GM12878 (cell line): Measurements from ENCODE around the gene SAMD15.

Experiments
- FOXK2 ChIP-seq: fragments of 450-650 bp; IDR thresholded peaks from 2 replicates; pipeline ENCODE4 v1.6.1; 2017; ENCODE audit warnings: mild to moderate bottlenecking, moderate library complexity
- GABPA ChIP-seq: IDR thresholded peaks from 2 replicates; pipeline ENCODE4 v1.6.1; 2014; ENCODE audit warnings: antibody characterized with exemption, low read depth, mild to moderate bottlenecking, inconsistent platforms
- GATAD2B ChIP-seq: fragments of 450-650 bp; conservative IDR thresholded peaks from 2 replicates; pipeline ENCODE4 v1.6.1; 2017; ENCODE audit warnings: low read depth, mild to moderate bottlenecking, moderate library complexity
- KDM1A ChIP-seq: fragments of 200-600 bp; sonication (generic); IDR thresholded peaks from 2 replicates; pipeline ENCODE4 v1.6.1; 2016; ENCODE audit warnings: borderline replicate concordance
- NFIC ChIP-seq: IDR thresholded peaks from 2 replicates; pipeline ENCODE4 v1.6.1; 2012; ENCODE audit warnings: low read depth, mild to moderate bottlenecking, inconsistent platforms, low read length, moderate library complexity
- POLR2A ChIP-seq: IDR thresholded peaks from 2 replicates; pipeline ENCODE4 v1.6.1; 2011; ENCODE audit warnings: low read depth, mild to moderate bottlenecking, low read length
- POLR2AphosphoS5 ChIP-seq: IDR thresholded peaks from 2 replicates; pipeline ENCODE4 v1.6.1; 2011; ENCODE audit warnings: mild to moderate bottlenecking, low read length, inconsistent platforms
- SIN3A ChIP-seq: IDR thresholded peaks from 2 replicates; pipeline ENCODE4 v1.6.1; 2012; ENCODE audit warnings: low read depth, low read length, improper control_type of control experiment
- ZNF274 ChIP-seq: IDR thresholded peaks from one replicate; pipeline ENCODE4 v1.8.0; 2011; ENCODE audit not compliant: insufficient read length, insufficient read depth
- TF ChIP-seq, protein P1 (sequence below), 3 experiments: IDR thresholded peaks in 2 of 3; conservative IDR thresholded peaks in 1 of 3; 2 replicates each; pipeline ENCODE4 v1.5.1; 2011; ENCODE audit warnings: low read depth in 3 of 3, low read length in 3 of 3, mild to moderate bottlenecking in 3 of 3, control low read depth in 2 of 3, moderate library complexity in 2 of 3, inconsistent platforms in 1 of 3, mixed read lengths in 1 of 3; ENCODE audit not compliant: control insufficient read depth in 2 of 3, insufficient read depth in 1 of 3; ENCODE audit errors: extremely low read depth in 1 of 3
- TF ChIP-seq, protein P2 (sequence below): fragments of 450-650 bp; IDR thresholded peaks from 2 replicates; pipeline ENCODE4 v1.6.1; 2016; ENCODE audit warnings: mild to moderate bottlenecking
- TF ChIP-seq, protein P3 (sequence below): IDR thresholded peaks from 2 replicates; pipeline ENCODE4 v1.6.1; 2012; ENCODE audit warnings: low read depth, low read length, improper control_type of control experiment
- TF ChIP-seq, protein P4 (sequence below): fragments of 450-650 bp; formaldehyde crosslinking; IDR thresholded peaks from 2 replicates; pipeline ENCODE4 v1.4.0; 2022; ENCODE audit warnings: mild to moderate bottlenecking, moderate library complexity

DNA sequence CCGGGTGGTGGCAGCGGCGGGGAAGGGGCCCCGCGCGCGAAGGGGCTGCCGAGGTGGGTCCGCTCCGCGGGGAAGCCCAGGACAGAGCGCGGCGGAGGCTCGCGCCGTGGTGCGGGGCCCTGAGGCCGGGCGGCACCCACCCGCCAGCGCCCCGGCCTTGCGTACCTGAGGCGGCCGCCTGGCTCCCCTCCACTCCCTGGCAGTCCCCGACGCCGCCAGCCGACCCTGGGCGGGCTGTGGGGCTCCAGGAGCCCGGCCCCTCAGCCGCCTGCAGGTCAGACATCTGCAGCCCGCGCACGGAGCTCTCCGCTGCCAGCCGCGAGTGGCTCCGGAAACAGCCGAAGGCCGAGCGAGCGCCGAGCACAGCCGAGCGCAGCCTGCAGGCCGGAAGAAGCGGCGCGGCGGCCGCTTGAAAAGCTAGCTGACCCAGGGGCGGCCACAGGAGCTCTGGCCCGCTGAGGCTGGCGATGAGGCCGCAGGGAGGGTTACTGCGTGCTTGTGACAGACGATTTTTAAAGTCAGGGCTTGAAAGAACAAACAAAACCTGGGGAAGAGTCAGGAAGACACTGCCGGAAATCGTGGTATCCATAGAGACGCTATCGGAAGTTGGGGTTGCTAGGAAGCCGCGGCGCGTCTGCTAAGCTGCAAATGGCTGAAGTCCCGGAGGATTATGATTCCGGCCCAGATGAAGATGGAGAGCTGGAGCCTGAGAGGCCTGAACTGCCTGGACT, at the start of gene SAMD15, which contains the start of gene TMED8:
- TF ChIP-seq POLR2A (peak; percentile 75), NFIC (no peak), POLR2AphosphoS5 (no peak), FOXK2 (no peak), GABPA (peak; percentile 89), KDM1A (no peak), GATAD2B (peak; percentile 94), SIN3A (peak; percentile 92; the same call in 1 of the 2 replicates), ZNF274 (no peak)
- TF ChIP-seq, protein P1, sequence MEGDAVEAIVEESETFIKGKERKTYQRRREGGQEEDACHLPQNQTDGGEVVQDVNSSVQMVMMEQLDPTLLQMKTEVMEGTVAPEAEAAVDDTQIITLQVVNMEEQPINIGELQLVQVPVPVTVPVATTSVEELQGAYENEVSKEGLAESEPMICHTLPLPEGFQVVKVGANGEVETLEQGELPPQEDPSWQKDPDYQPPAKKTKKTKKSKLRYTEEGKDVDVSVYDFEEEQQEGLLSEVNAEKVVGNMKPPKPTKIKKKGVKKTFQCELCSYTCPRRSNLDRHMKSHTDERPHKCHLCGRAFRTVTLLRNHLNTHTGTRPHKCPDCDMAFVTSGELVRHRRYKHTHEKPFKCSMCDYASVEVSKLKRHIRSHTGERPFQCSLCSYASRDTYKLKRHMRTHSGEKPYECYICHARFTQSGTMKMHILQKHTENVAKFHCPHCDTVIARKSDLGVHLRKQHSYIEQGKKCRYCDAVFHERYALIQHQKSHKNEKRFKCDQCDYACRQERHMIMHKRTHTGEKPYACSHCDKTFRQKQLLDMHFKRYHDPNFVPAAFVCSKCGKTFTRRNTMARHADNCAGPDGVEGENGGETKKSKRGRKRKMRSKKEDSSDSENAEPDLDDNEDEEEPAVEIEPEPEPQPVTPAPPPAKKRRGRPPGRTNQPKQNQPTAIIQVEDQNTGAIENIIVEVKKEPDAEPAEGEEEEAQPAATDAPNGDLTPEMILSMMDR (IDR thresholded peaks at IDR 0.05 in 2 of 3, conservative IDR thresholded peaks at IDR 0.05 in 1 of 3; ENCODE audit: control insufficient read depth in 2 of 3, extremely low read depth in 1 of 3, insufficient read depth in 1 of 3, low read depth in 3 of 3, low read length in 3 of 3): peak in 2 of 3 experiments; percentile 25 to 27; a peak in 2 of 6 replicates
- TF ChIP-seq, protein P2, sequence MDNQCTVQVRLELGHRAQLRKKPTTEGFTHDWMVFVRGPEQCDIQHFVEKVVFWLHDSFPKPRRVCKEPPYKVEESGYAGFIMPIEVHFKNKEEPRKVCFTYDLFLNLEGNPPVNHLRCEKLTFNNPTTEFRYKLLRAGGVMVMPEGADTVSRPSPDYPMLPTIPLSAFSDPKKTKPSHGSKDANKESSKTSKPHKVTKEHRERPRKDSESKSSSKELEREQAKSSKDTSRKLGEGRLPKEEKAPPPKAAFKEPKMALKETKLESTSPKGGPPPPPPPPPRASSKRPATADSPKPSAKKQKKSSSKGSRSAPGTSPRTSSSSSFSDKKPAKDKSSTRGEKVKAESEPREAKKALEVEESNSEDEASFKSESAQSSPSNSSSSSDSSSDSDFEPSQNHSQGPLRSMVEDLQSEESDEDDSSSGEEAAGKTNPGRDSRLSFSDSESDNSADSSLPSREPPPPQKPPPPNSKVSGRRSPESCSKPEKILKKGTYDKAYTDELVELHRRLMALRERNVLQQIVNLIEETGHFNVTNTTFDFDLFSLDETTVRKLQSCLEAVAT: peak; percentile 61
- TF ChIP-seq, protein P3, sequence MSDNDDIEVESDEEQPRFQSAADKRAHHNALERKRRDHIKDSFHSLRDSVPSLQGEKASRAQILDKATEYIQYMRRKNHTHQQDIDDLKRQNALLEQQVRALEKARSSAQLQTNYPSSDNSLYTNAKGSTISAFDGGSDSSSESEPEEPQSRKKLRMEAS: no peak; the same call in 1 of the 2 replicates
- TF ChIP-seq, protein P4, sequence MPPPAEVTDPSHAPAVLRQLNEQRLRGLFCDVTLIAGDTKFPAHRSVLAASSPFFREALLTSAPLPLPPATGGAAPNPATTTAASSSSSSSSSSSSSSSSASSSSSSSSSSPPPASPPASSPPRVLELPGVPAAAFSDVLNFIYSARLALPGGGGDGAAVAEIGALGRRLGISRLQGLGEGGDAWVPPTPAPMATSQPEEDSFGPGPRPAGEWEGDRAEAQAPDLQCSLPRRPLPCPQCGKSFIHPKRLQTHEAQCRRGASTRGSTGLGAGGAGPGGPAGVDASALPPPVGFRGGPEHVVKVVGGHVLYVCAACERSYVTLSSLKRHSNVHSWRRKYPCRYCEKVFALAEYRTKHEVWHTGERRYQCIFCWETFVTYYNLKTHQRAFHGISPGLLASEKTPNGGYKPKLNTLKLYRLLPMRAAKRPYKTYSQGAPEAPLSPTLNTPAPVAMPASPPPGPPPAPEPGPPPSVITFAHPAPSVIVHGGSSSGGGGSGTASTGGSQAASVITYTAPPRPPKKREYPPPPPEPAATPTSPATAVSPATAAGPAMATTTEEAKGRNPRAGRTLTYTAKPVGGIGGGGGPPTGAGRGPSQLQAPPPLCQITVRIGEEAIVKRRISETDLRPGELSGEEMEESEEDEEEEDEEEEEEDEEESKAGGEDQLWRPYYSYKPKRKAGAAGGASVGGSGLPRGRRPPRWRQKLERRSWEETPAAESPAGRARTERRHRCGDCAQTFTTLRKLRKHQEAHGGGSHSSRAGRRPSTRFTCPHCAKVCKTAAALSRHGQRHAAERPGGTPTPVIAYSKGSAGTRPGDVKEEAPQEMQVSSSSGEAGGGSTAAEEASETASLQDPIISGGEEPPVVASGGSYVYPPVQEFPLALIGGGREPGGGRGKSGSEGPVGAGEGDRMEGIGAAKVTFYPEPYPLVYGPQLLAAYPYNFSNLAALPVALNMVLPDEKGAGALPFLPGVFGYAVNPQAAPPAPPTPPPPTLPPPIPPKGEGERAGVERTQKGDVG: no peak
